ENCODE measurements around the gene IPO4.
A peak's percentile ranks its signal among the peaks of the same experiment; 100 is the strongest.

The IPO4 gene

GRCh38 chr14:24146453-24146977 lies 42.1 kb downstream of the IPO4 start, which contains the start of gene PSME2:
PSME2 (minus strand) TSS chr14:24146610; CDS start chr14:24146581, 29 bp downstream.
- Histone ChIP-seq H3K27me3 (ENCODE audit: control insufficient read depth, low read length) (no peaks in the 10 kb centered on the region), H3K9me2 (replicated peaks; ENCODE audit: control insufficient read depth, low read length) (no peaks in the 10 kb centered on the region), H3K4me1 (ENCODE audit: control insufficient read depth, low read length) (peaks cover 30% of the 10 kb centered on the region), H3F3A (ENCODE audit: control insufficient read depth, insufficient read depth) (0 out of 2 replicates have a peak, but pooled peaks cover 3% of the 10 kb centered on the region), H3K4me3 (ENCODE audit: low read length) (peak within 1 kb of the TSS; percentile 82), H3K36me3 (ENCODE audit: control insufficient read depth, low read length) (peaks cover 63% of the 10 kb centered on the region), H4K20me1 (ENCODE audit: control insufficient read depth, insufficient read depth, low read depth, low read length) (peaks cover 3% of the 10 kb centered on the region; the same call in 1 of the 2 replicates), H3K4me2 (ENCODE audit: low read length) (peak within 1 kb of the TSS; percentile 99), H3K9me3 (ENCODE audit: control insufficient read depth, insufficient read depth, low read length) (no peaks in the 10 kb centered on the region), H3K27ac (ENCODE audit: low read depth, low read length) (peak within 1 kb of the TSS; percentile 76), H3K79me2 (ENCODE audit: control insufficient read depth, low read length) (peaks cover 39% of the 10 kb centered on the region)
- TF ChIP-seq EZH2phosphoT487 (IDR thresholded peaks at IDR 0.05; ENCODE audit: borderline replicate concordance, low read length) = no peak
- no peak for TF ChIP-seq CTCF (IDR thresholded peaks at IDR 0.05; ENCODE audit: low read depth, low read length, poor library complexity, severe bottlenecking)

GRCh38 chr14:24145690-24146452 lies 42.7 kb downstream of the IPO4 start:
- no peaks in the 10 kb centered on the region for H3K9me3 ChIP-seq (ENCODE audit: control insufficient read depth, insufficient read depth, low read length)
- H3K4me3 ChIP-seq (ENCODE audit: low read length) = peak overlapping the region; percentile 82
- peak overlapping the region; percentile 99 for H3K4me2 ChIP-seq (ENCODE audit: low read length)
- no peaks in the 10 kb centered on the region for H3K9me2 ChIP-seq (replicated peaks; ENCODE audit: control insufficient read depth, low read length)
- peaks cover 60% of the 10 kb centered on the region for H3K36me3 ChIP-seq (ENCODE audit: control insufficient read depth, low read length)
- 0 out of 2 replicates have a peak, but pooled peaks cover 3% of the 10 kb centered on the region for H3F3A ChIP-seq (ENCODE audit: control insufficient read depth, insufficient read depth)
- peaks cover 30% of the 10 kb centered on the region for H3K4me1 ChIP-seq (ENCODE audit: control insufficient read depth, low read length)
- peaks cover 3% of the 10 kb centered on the region; the same call in 1 of the 2 replicates for H4K20me1 ChIP-seq (ENCODE audit: control insufficient read depth, insufficient read depth, low read depth, low read length)
- no peaks in the 10 kb centered on the region for H3K27me3 ChIP-seq (ENCODE audit: control insufficient read depth, low read length)
- peaks cover 42% of the 10 kb centered on the region for H3K79me2 ChIP-seq (ENCODE audit: control insufficient read depth, low read length)
- TF ChIP-seq EZH2phosphoT487 (IDR thresholded peaks at IDR 0.05; ENCODE audit: borderline replicate concordance, low read length) = no peak
- no peak for TF ChIP-seq CTCF (IDR thresholded peaks at IDR 0.05; ENCODE audit: low read depth, low read length, poor library complexity, severe bottlenecking)
- H3K27ac ChIP-seq (ENCODE audit: low read depth, low read length) = peak overlapping the region; percentile 76

GRCh38 chr14:24145219-24145618 lies 43.4 kb downstream of the IPO4 start:
- Histone ChIP-seq H3K4me3 (ENCODE audit: low read length) (peak overlapping the region; percentile 82), H3K4me2 (ENCODE audit: low read length) (peak overlapping the region; percentile 99), H3K27ac (ENCODE audit: low read depth, low read length) (no peak overlapping the region), H3K9me3 (ENCODE audit: control insufficient read depth, insufficient read depth, low read length) (no peaks in the 10 kb centered on the region), H4K20me1 (ENCODE audit: control insufficient read depth, insufficient read depth, low read depth, low read length) (peaks cover 3% of the 10 kb centered on the region; the same call in 1 of the 2 replicates), H3K79me2 (ENCODE audit: control insufficient read depth, low read length) (peaks cover 49% of the 10 kb centered on the region), H3K36me3 (ENCODE audit: control insufficient read depth, low read length) (peaks cover 58% of the 10 kb centered on the region), H3K9me2 (replicated peaks; ENCODE audit: control insufficient read depth, low read length) (no peaks in the 10 kb centered on the region), H3K27me3 (ENCODE audit: control insufficient read depth, low read length) (no peaks in the 10 kb centered on the region), H3K4me1 (ENCODE audit: control insufficient read depth, low read length) (peaks cover 30% of the 10 kb centered on the region), H3F3A (ENCODE audit: control insufficient read depth, insufficient read depth) (0 out of 2 replicates have a peak, but pooled peaks cover 3% of the 10 kb centered on the region)
- no peak for TF ChIP-seq CTCF (IDR thresholded peaks at IDR 0.05; ENCODE audit: low read depth, low read length, poor library complexity, severe bottlenecking)
- no peak for TF ChIP-seq EZH2phosphoT487 (IDR thresholded peaks at IDR 0.05; ENCODE audit: borderline replicate concordance, low read length)

All from DOHH2 (cell line).